ENCODE measurements around the gene ATP8B4. TPM values are rescaled to one million over a fixed set of nuclear protein-coding genes. Genes with fewer than 3 reads are reported as not detected.

The ATP8B4 gene
- total and polyA plus RNA-seq, 2 experiments from 2014 or later, result 0.89 to 1.5 TPM

DNA sequence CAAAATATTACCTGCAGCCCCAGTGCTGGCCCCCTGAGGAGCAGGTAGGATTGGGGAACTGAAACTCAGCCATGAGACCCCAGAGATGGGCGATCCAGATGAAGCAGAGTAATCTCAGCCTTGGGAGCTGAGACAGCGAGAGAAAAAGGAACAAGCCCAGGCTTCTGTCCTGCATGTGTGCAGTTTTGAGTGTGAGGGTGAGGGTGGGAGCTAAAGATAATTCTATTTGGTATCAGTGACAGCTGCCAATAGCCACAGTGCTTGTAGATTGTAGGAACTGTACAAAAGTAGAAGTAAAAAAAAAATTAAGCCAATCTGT is 5.9 kb downstream of the ATP8B4 start:
- no peak overlapping the region for H2AFZ ChIP-seq
- 92 to 100% methylated on average over 2 of the region's 2 CpGs for WGBS, 2 experiments (ENCODE audit: low coverage in 1 of 2, low lambda C conversion rate in 2 of 2, missing lambda C conversion rate in 2 of 2)
- H3K4me3 ChIP-seq, result no peak overlapping the region
- H3K4me1 ChIP-seq (ENCODE audit: insufficient read depth), result no peaks in the 10 kb centered on the region
- H3F3A ChIP-seq (ENCODE audit: insufficient read depth), result no peaks in the 10 kb centered on the region
- no peak overlapping the region for H3K27ac ChIP-seq
- H3K9ac ChIP-seq, result no peak overlapping the region
- in situ Hi-C loops (cut with MboI), result no loop called here
- no peaks in the 10 kb centered on the region for H3K9me2 ChIP-seq (ENCODE audit: insufficient read depth)
- DNase-seq, result no peak
- H4K20me1 ChIP-seq (ENCODE audit: insufficient read depth), result no peaks in the 10 kb centered on the region
- H3K4me2 ChIP-seq (ENCODE audit: unreplicated experiment), result no peak overlapping the region
- H3K36me3 ChIP-seq (ENCODE audit: low read depth), result no peaks in the 10 kb centered on the region
- TF ChIP-seq EZH2phosphoT487 (IDR thresholded peaks at IDR 0.05; ENCODE audit: insufficient read depth, low read depth) (no peak), EZH2 (IDR thresholded peaks at IDR 0.05; ENCODE audit: insufficient read depth, poor library complexity, severe bottlenecking) (no peak)
- no peaks in the 10 kb centered on the region for H3K9me3 ChIP-seq (ENCODE audit: low read depth)
- H3K27me3 ChIP-seq (replicated peaks; ENCODE audit: insufficient read depth), result no peaks in the 10 kb centered on the region
- H3K79me2 ChIP-seq (ENCODE audit: insufficient read depth), result no peaks in the 10 kb centered on the region

DNA sequence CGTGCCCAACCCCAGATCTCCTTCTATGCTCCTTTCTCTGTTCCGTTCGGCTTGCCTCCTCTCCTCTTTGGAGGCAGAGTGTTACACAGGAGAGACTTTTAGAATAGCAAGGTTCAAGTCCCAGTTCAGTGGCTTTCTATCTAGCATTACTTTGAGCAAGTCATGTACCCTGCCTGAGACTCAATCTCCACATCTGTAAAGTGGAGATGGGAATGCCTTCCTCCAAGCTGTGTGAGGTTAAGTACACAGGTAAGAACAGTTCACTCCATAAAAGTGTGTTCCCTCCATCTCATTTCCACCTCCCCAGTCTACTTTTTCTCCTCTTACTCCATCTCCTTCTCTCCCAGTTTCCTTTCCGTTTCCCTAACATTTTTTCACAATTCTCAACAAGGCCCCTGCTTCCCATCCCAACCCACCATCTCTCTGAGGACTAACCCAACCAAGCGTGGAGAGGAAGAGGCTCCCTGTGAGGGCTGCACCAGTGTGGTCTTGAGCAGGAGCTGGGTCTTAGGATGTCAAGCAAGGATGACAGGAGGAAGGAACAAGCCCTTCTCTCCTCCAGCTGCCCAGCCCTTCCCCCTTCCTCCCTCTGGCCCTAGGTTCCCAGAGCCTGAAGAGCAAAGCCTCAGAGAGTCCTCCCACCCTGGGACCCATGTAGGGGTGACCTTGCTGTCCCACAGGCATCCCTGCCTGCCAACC is 6.4 kb downstream of the ATP8B4 start:
- 73 to 78% methylated on average over 5 of the region's 5 CpGs for WGBS, 2 experiments (ENCODE audit: low coverage in 1 of 2, low lambda C conversion rate in 2 of 2, missing lambda C conversion rate in 2 of 2)
- Histone ChIP-seq H3F3A (ENCODE audit: insufficient read depth) (no peaks in the 10 kb centered on the region), H3K36me3 (ENCODE audit: low read depth) (no peaks in the 10 kb centered on the region), H4K20me1 (ENCODE audit: insufficient read depth) (no peaks in the 10 kb centered on the region), H3K4me3 (no peak overlapping the region), H3K27me3 (replicated peaks; ENCODE audit: insufficient read depth) (no peaks in the 10 kb centered on the region), H2AFZ (no peak overlapping the region), H3K27ac (no peak overlapping the region), H3K79me2 (ENCODE audit: insufficient read depth) (no peaks in the 10 kb centered on the region), H3K9ac (no peak overlapping the region), H3K9me2 (ENCODE audit: insufficient read depth) (no peaks in the 10 kb centered on the region), H3K4me2 (ENCODE audit: unreplicated experiment) (no peak overlapping the region), H3K4me1 (ENCODE audit: insufficient read depth) (no peaks in the 10 kb centered on the region), H3K9me3 (ENCODE audit: low read depth) (no peaks in the 10 kb centered on the region)
- in situ Hi-C loops (cut with MboI), result no loop called here
- DNase-seq, result no peak
- TF ChIP-seq EZH2 (IDR thresholded peaks at IDR 0.05; ENCODE audit: insufficient read depth, poor library complexity, severe bottlenecking) (no peak), EZH2phosphoT487 (IDR thresholded peaks at IDR 0.05; ENCODE audit: insufficient read depth, low read depth) (no peak)

DNA sequence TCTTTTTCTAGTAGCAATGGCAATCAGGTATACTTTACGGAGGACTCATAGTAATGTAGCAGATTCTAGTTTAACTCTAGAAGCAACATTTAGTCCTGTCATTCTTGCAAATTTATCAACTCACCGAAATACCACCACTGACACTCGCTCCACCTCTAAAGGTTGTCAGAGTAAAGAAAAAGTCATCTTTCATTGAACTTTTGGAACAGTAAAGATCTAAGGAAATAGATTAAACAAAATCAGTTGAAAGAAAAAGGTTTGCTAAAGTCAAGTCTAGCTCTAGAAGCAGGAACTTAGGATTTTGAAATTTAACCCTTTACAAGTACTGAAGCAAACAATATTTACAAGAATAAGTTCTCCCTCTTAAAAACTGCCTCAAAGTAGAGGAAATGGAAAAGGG is 8.7 kb downstream of the ATP8B4 start:
- no peaks in the 10 kb centered on the region for H4K20me1 ChIP-seq (ENCODE audit: insufficient read depth)
- no peaks in the 10 kb centered on the region for H3K9me2 ChIP-seq (ENCODE audit: insufficient read depth)
- H3K79me2 ChIP-seq (ENCODE audit: insufficient read depth), result no peaks in the 10 kb centered on the region
- WGBS, 2 experiments (ENCODE audit: low coverage in 1 of 2, low lambda C conversion rate in 2 of 2, missing lambda C conversion rate in 2 of 2), result 90 to 92% methylated on average over 3 of the region's 3 CpGs
- DNase-seq, result no peak
- no peak overlapping the region for H3K4me2 ChIP-seq (ENCODE audit: unreplicated experiment)
- in situ Hi-C loops (cut with MboI), result no loop called here
- no peak for TF ChIP-seq EZH2 (IDR thresholded peaks at IDR 0.05; ENCODE audit: insufficient read depth, poor library complexity, severe bottlenecking)
- TF ChIP-seq EZH2phosphoT487 (IDR thresholded peaks at IDR 0.05; ENCODE audit: insufficient read depth, low read depth), result no peak
- no peaks in the 10 kb centered on the region for H3K27me3 ChIP-seq (replicated peaks; ENCODE audit: insufficient read depth)
- H3K9me3 ChIP-seq (ENCODE audit: low read depth), result no peaks in the 10 kb centered on the region
- no peaks in the 10 kb centered on the region for H3F3A ChIP-seq (ENCODE audit: insufficient read depth)
- H3K9ac ChIP-seq, result no peak overlapping the region
- no peak overlapping the region for H2AFZ ChIP-seq
- no peak overlapping the region for H3K4me3 ChIP-seq
- H3K4me1 ChIP-seq (ENCODE audit: insufficient read depth), result no peaks in the 10 kb centered on the region
- H3K36me3 ChIP-seq (ENCODE audit: low read depth), result no peaks in the 10 kb centered on the region
- no peak overlapping the region for H3K27ac ChIP-seq

DNA sequence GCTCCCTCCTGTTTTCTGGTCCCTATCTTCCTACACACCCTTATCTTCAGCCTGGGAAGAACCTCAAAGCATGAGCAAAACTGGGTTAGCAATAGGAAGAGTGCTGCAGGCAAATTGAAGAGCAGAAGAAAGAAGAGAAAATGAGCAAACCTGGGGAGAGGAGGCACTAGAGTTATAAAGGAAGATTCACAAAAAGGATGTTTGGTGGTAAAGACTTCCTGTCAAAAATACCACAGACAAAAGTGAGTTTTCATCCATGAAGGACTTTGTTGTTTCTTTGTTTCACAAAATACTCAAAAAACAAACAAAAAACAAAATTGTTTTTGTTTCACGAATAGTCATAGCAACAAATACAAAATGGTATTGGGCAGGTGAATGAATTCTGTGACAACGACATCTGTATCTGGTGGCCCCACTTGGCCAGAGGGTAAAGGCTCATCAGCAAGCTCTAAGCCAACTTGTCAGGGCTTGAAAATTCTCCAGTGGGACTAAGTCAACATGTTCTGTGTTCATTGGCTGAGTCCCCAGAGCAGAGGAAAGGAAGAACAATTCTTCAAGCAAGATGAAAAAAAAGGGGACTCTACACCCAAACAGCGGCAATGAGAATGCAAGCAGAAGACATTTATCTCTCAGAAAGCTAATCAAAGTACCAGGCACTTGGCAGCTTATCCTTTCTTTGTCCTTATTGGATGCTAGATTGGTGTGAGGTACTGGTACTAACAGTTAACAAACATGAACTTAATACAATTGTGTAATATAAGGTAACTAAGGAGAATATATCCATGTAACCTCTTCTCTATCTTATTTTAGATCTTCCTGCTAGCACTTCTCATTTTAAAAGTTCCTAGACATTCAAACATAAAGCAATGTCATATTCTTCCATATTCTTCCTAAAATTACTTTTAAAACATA is 9.7 kb downstream of the ATP8B4 start:
- Histone ChIP-seq H4K20me1 (ENCODE audit: insufficient read depth) (no peaks in the 10 kb centered on the region), H3K4me1 (ENCODE audit: insufficient read depth) (no peaks in the 10 kb centered on the region), H3K27ac (no peak overlapping the region), H3K4me3 (no peak overlapping the region), H3K9me3 (ENCODE audit: low read depth) (no peaks in the 10 kb centered on the region), H3K4me2 (ENCODE audit: unreplicated experiment) (no peak overlapping the region), H2AFZ (peak overlapping the region; percentile 36), H3K79me2 (ENCODE audit: insufficient read depth) (no peaks in the 10 kb centered on the region), H3K9me2 (ENCODE audit: insufficient read depth) (no peaks in the 10 kb centered on the region), H3F3A (ENCODE audit: insufficient read depth) (no peaks in the 10 kb centered on the region), H3K9ac (no peak overlapping the region), H3K36me3 (ENCODE audit: low read depth) (no peaks in the 10 kb centered on the region), H3K27me3 (replicated peaks; ENCODE audit: insufficient read depth) (no peaks in the 10 kb centered on the region)
- TF ChIP-seq EZH2phosphoT487 (IDR thresholded peaks at IDR 0.05; ENCODE audit: insufficient read depth, low read depth) (no peak), EZH2 (IDR thresholded peaks at IDR 0.05; ENCODE audit: insufficient read depth, poor library complexity, severe bottlenecking) (no peak)
- peak; percentile 24 for DNase-seq
- 45 to 52% methylated on average over 3 of the region's 3 CpGs for WGBS, 2 experiments (ENCODE audit: low coverage in 1 of 2, low lambda C conversion rate in 2 of 2, missing lambda C conversion rate in 2 of 2)
- in situ Hi-C loops (cut with MboI), result no loop called here

Data from GM23248 (cell line).